Ovary (tissue), 9 donors: ENCODE results near the gene NFIA. TPM values are rescaled to one million over a fixed set of nuclear protein-coding genes. Genes with fewer than 3 reads are reported as not detected.
A peak's percentile ranks its signal among the peaks of the same experiment; 100 is the strongest.

ENCODE experiments used
- DNase-seq, 5 donors: peaks; one replicate each; pipeline ENCODE4 v3.0.0-alpha.2; 2019 to 2020
- H3K27ac ChIP-seq, 2 donors: fragments of 200-600 bp; one replicate each; pipeline versions ENCODE4 v1.5.1 to v1.8.0; 2019 to 2022
- H3K27me3 ChIP-seq: fragments of 200-600 bp; one replicate; pipeline ENCODE4 v1.8.0; 2022
- H3K36me3 ChIP-seq: fragments of 200-600 bp; sonication (generic); one replicate; pipeline ENCODE4 v1.5.1; 2019
- H3K4me1 ChIP-seq: one replicate; pipeline ENCODE4 v1.8.1; 2013; ENCODE audit warnings: mild to moderate bottlenecking, moderate library complexity; ENCODE audit not compliant: insufficient read depth
- H3K4me3 ChIP-seq: fragments of 200-600 bp; sonication (generic); one replicate; pipeline ENCODE4 v1.5.1; 2017
- H3K9me3 ChIP-seq, 2 donors: fragments of 200-600 bp in 1 of 2; sonication (generic) in 1 of 2; one replicate each; pipeline versions ENCODE4 v1.5.1 to v1.8.1; 2013 to 2019; ENCODE audit warnings: mild to moderate bottlenecking in 1 of 2, moderate library complexity in 1 of 2
- EP300 ChIP-seq: sonication (generic); formaldehyde crosslinking; IDR thresholded peaks from one replicate; pipeline ENCODE4 v1.6.1; 2017; ENCODE audit warnings: antibody characterized with exemption
- POLR2A ChIP-seq: fragments of 450-650 bp; IDR thresholded peaks from one replicate; pipeline ENCODE4 v1.6.1; 2017; ENCODE audit warnings: antibody characterized with exemption, mild to moderate bottlenecking, moderate library complexity
- WGBS, 3 donors: extraction: QIAGEN DNeasy Blood & Tissue Kit in 1 of 3; methylation state at CpG; one replicate each; pipeline versions ENCODE4 v1.1.5 to v1.1.7; 2013 to 2017; 5-methylcytosine and 5-hydroxymethylcytosine counted together
- intact Hi-C, 4 donors: fragments of 100-400 bp; cut with DNase I; formaldehyde crosslinking; loops; one replicate each; pipeline versions ENCODE4 v1.11.0 to v1.15.1; 2022 to 2023
- polyA plus RNA-seq, 2 donors: library from polyadenylated mRNA; stranded (reverse); fragments of 200-250 nt in 1 of 2; fragments of 350-450 nt in 1 of 2; fragmentation: Illumina TruSeq in 1 of 2; extraction: RNeasy Lipid Tissue Mini Kit (QIAGEN cat#74804) in 1 of 2; gene quantifications; one replicate each; pipeline ENCODE4 v1.2.3, GENCODE V29; 2013 to 2014
- total RNA-seq, 7 donors: library from RNA; depleted of rRNA in 2 of 7; stranded (reverse); fragments of >200 nt in 2 of 7; fragmentation: NEBNext Ultra II Directional in 3 of 7; extraction: Animal tissue kit (Norgen Biotek cat#: 25700) in 3 of 7; gene quantifications; one replicate each; pipeline versions ENCODE4 v1.1.0 to v1.2.4, GENCODE V29; 2016 to 2023
- TF ChIP-seq, protein P1 (sequence below), 3 donors: fragments of 450-650 bp in 2 of 3; fragments of 200-600 bp in 1 of 3; IDR thresholded peaks; one replicate each; pipeline versions ENCODE4 v1.5.1 to v1.8.0; 2016 to 2022; ENCODE audit warnings: antibody characterized with exemption in 3 of 3, mild to moderate bottlenecking in 1 of 3
- donor health status: DM: no; HTN: no; CAD: no; lungs with moderate emphysema.
- donor health status: DM: no; HTN: no; CAD: no.
- donor health status: Bipolar disorder and iron deficiency.
- donor health status: DM: yes; HTN: yes; CAD: no.
- donor health status: DM: no; HTN: no; CAD: no.
- donor health status: DM: yes; HTN: yes; CAD: no.

Gene NFIA
- total and polyA plus RNA-seq, 9 donors: 11.8 to 115 (median 80.9) TPM

GRCh38 chr1:61316493-61316892 is 234.1 kb downstream of the NFIA start:
- no peak for TF ChIP-seq POLR2A
- TF ChIP-seq, protein P1, sequence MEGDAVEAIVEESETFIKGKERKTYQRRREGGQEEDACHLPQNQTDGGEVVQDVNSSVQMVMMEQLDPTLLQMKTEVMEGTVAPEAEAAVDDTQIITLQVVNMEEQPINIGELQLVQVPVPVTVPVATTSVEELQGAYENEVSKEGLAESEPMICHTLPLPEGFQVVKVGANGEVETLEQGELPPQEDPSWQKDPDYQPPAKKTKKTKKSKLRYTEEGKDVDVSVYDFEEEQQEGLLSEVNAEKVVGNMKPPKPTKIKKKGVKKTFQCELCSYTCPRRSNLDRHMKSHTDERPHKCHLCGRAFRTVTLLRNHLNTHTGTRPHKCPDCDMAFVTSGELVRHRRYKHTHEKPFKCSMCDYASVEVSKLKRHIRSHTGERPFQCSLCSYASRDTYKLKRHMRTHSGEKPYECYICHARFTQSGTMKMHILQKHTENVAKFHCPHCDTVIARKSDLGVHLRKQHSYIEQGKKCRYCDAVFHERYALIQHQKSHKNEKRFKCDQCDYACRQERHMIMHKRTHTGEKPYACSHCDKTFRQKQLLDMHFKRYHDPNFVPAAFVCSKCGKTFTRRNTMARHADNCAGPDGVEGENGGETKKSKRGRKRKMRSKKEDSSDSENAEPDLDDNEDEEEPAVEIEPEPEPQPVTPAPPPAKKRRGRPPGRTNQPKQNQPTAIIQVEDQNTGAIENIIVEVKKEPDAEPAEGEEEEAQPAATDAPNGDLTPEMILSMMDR (IDR thresholded peaks at IDR 0.05): no peak
- TF ChIP-seq EP300: no peak
- H3K27ac ChIP-seq: no peak overlapping the region
- DNase-seq: no peak

GRCh38 chr1:61318319-61319125 is 236.2 kb downstream of the NFIA start:
- DNase-seq: peak in 1 of 5 donors; percentile 35
- TF ChIP-seq, protein P1 (IDR thresholded peaks at IDR 0.05): no peak
- no peak for TF ChIP-seq POLR2A
- TF ChIP-seq EP300: no peak
- no peak overlapping the region for H3K4me3 ChIP-seq
- H3K36me3 ChIP-seq: no peaks in the 10 kb centered on the region
- intact Hi-C loops: no loop called here
- WGBS, 3 donors: 17 to 23% (median 19%) methylated on average over 8 of the region's 8 CpGs
- no peaks in the 10 kb centered on the region for H3K9me3 ChIP-seq
- H3K4me1 ChIP-seq: peaks cover 2% of the 10 kb centered on the region
- no peak overlapping the region for H3K27ac ChIP-seq
- H3K27me3 ChIP-seq: no peaks in the 10 kb centered on the region

More at GRCh38 chr1:61316493-61316892, 234.1 kb downstream of the NFIA start:
- H3K4me3 ChIP-seq: no peak overlapping the region
- no peaks in the 10 kb centered on the region for H3K27me3 ChIP-seq
- H3K4me1 ChIP-seq: peaks cover 2% of the 10 kb centered on the region
- H3K9me3 ChIP-seq: no peaks in the 10 kb centered on the region
- intact Hi-C loops: no loop called here
- H3K36me3 ChIP-seq: no peaks in the 10 kb centered on the region
- WGBS, 3 donors: 91 to 96% (median 94%) methylated on average over 7 of the region's 7 CpGs

DNA sequence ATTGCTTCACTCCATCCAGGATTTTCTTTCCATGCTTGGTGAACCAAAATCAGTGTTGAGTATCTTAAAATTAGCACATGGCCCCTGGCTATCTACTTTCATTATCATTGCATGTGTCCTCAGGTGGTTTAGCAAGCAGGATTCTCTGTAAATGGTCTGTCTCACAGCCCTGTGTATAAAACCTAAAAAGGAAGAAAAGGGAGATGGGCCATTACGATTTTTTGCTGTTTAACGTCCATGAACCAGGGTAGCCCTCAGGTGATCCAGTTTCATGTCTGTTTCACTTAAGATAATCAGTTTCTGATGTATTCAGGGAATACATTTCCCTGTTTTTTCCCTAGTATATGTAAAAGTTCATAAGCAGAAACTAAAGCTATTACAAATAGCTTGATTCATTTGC is 238.2 kb downstream of the NFIA start:
- Histone ChIP-seq H3K36me3 (no peaks in the 10 kb centered on the region), H3K27ac (no peak overlapping the region), H3K4me3 (no peak overlapping the region), H3K9me3 (no peaks in the 10 kb centered on the region), H3K27me3 (no peaks in the 10 kb centered on the region), H3K4me1 (peaks cover 2% of the 10 kb centered on the region)
- TF ChIP-seq EP300 (no peak), POLR2A (no peak)
- TF ChIP-seq, protein P1 (IDR thresholded peaks at IDR 0.05): no peak
- DNase-seq: no peak
- intact Hi-C loops: no loop called here
- 82 to 92% (median 91%) methylated on average over 2 of the region's 2 CpGs for WGBS, 3 donors

DNA sequence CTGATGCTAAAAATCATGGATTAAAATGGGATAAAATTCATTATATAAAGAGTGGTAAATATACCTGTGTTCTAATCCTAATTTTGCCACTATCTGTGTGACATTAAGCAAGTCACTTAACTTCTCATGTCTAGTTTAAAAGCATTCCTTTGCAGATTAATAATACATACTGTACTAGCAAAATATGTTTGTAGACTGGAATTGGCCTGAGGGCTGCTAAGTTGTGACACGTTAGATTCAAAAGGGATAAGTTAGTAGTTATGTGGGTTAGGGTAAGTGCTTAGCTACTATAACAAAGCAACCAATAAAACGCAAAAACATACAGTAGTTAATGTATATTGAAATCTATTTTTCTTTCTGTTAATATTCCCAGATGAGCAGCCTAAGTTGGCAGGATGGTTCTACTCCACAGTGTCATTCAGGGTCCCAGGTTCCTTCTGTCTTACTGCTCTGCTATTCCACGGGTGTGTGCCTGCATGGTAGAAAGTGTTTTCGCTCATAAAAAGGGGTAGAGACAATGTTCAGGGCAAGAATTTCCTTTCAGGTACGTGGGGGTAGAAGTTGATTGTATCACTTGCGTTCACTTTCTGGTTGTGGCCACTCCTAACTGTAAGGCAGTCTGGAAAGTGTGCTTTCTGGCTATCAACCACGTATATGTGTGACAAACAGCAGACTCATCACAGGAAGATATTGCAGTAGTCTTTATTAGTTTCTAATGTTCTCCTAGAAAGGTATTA is 239.8 kb downstream of the NFIA start:
- Histone ChIP-seq H3K36me3 (no peaks in the 10 kb centered on the region), H3K27me3 (no peaks in the 10 kb centered on the region), H3K4me1 (no peaks in the 10 kb centered on the region), H3K27ac (no peak overlapping the region), H3K9me3 (no peaks in the 10 kb centered on the region), H3K4me3 (no peak overlapping the region)
- intact Hi-C loops: no loop called here
- no peak for TF ChIP-seq POLR2A
- TF ChIP-seq, protein P1 (IDR thresholded peaks at IDR 0.05): no peak
- no peak for DNase-seq
- WGBS, 3 donors: 93 to 96% (median 95%) methylated on average over 7 of the region's 7 CpGs
